Nephron progenitor cell (in vitro differentiated cells): Measurements from ENCODE around the gene STOM.

Source experiments
- DNase-seq: peaks from one replicate; pipeline ENCODE4 v3.0.0; 2021
- H3K27ac Mint-ChIP-seq: 2 replicates; pipeline ENCODE4 v1.8.0; 2021; ENCODE audit warnings: mild to moderate bottlenecking, moderate library complexity, mixed read lengths
- H3K27me3 Mint-ChIP-seq: 2 replicates; pipeline ENCODE4 v1.8.0; 2021; ENCODE audit warnings: mild to moderate bottlenecking, low read depth, mixed read lengths; ENCODE audit not compliant: poor library complexity
- H3K36me3 Mint-ChIP-seq: 2 replicates; pipeline ENCODE4 v1.8.0; 2021; ENCODE audit warnings: low read depth, mixed read lengths
- H3K4me1 Mint-ChIP-seq: 2 replicates; pipeline ENCODE4 v1.8.0; 2021; ENCODE audit warnings: mixed read lengths
- H3K4me3 Mint-ChIP-seq: 2 replicates; pipeline ENCODE4 v1.8.0; 2021; ENCODE audit warnings: mild to moderate bottlenecking, moderate library complexity, mixed read lengths
- H3K9me3 Mint-ChIP-seq: 2 replicates; pipeline ENCODE4 v1.8.0; 2021; ENCODE audit warnings: mild to moderate bottlenecking, moderate library complexity, mixed read lengths
- CTCF ChIP-seq: fragments of 200-600 bp; sonication (generic); IDR thresholded peaks from 2 replicates; pipeline ENCODE4 v1.5.0; 2021; ENCODE audit warnings: antibody characterized with exemption

The STOM gene

GRCh38 chr9:121364077-121364476 lies 6.0 kb downstream of the STOM start:
- H3K36me3 Mint-ChIP-seq = no peaks in the 10 kb centered on the region
- peaks cover 16% of the 10 kb centered on the region for H3K4me1 Mint-ChIP-seq
- H3K27me3 Mint-ChIP-seq = peaks cover 20% of the 10 kb centered on the region
- no peak for TF ChIP-seq CTCF
- no peak for DNase-seq
- no peak overlapping the region for H3K27ac Mint-ChIP-seq
- H3K4me3 Mint-ChIP-seq = no peak overlapping the region
- no peaks in the 10 kb centered on the region for H3K9me3 Mint-ChIP-seq

GRCh38 chr9:121363622-121363961 lies 6.5 kb downstream of the STOM start:
- no peak for DNase-seq
- Mint-ChIP-seq H3K27ac (no peak overlapping the region), H3K36me3 (no peaks in the 10 kb centered on the region), H3K4me3 (no peak overlapping the region), H3K27me3 (peaks cover 15% of the 10 kb centered on the region), H3K9me3 (no peaks in the 10 kb centered on the region), H3K4me1 (peaks cover 16% of the 10 kb centered on the region)
- TF ChIP-seq CTCF = no peak

- Mint-ChIP-seq H3K27ac (no peak overlapping the region), H3K4me1 (peaks cover 14% of the 10 kb centered on the region), H3K36me3 (no peaks in the 10 kb centered on the region), H3K27me3 (peaks cover 9% of the 10 kb centered on the region), H3K4me3 (no peak overlapping the region), H3K9me3 (no peaks in the 10 kb centered on the region)
- TF ChIP-seq CTCF = no peak
- no peak for DNase-seq
These were observed 7.0 kb downstream of the STOM start for GRCh38 chr9:121362813-121363621.

GRCh38 chr9:121360601-121361374 lies 9.3 kb downstream of the STOM start:
- H3K36me3 Mint-ChIP-seq = no peaks in the 10 kb centered on the region
- no peak overlapping the region for H3K27ac Mint-ChIP-seq
- no peaks in the 10 kb centered on the region for H3K9me3 Mint-ChIP-seq

GRCh38 chr9:121359351-121360294 lies 10.4 kb downstream of the STOM start:
- Mint-ChIP-seq H3K27ac (no peak overlapping the region), H3K4me1 (peaks cover 9% of the 10 kb centered on the region), H3K36me3 (no peaks in the 10 kb centered on the region), H3K4me3 (no peak overlapping the region), H3K27me3 (peaks cover 4% of the 10 kb centered on the region), H3K9me3 (no peaks in the 10 kb centered on the region)
- no peak for DNase-seq
- no peak for TF ChIP-seq CTCF

More at GRCh38 chr9:121360601-121361374, 9.3 kb downstream of the STOM start:
- no peak for TF ChIP-seq CTCF
- H3K4me1 Mint-ChIP-seq = peaks cover 9% of the 10 kb centered on the region
- H3K27me3 Mint-ChIP-seq = peaks cover 4% of the 10 kb centered on the region
- H3K4me3 Mint-ChIP-seq = no peak overlapping the region
- DNase-seq = no peak
